HG02678 (cell line): ENCODE measurements around the gene ERAP2.

Source experiments
- ATAC-seq: cut with Tn5 transposase; IDR thresholded peaks from one replicate; pipeline ENCODE4 v1.9.1; 2021; ENCODE audit warnings: mild to moderate bottlenecking, moderate library complexity; ENCODE audit not compliant: unreplicated experiment

ERAP2 gene

DNA sequence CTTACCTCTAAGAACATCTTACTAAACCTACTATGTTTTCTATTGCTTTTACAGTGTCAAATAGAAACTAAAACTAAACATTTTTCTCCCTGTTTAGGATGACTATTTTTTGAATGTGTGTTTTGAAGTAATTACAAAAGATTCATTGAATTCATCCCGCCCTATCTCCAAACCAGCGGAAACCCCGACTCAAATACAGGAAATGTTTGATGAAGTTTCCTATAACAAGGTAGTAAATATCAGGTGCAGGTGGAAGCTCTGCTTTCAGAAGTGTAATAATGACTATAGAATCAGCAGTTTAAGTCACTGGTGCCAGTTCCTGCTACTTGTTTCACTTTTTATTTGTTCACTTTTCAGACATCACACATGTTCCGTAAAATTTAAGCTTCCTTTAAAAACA is 20.0 kb downstream of the ERAP2 start:
- peak; percentile 55 for ATAC-seq

DNA sequence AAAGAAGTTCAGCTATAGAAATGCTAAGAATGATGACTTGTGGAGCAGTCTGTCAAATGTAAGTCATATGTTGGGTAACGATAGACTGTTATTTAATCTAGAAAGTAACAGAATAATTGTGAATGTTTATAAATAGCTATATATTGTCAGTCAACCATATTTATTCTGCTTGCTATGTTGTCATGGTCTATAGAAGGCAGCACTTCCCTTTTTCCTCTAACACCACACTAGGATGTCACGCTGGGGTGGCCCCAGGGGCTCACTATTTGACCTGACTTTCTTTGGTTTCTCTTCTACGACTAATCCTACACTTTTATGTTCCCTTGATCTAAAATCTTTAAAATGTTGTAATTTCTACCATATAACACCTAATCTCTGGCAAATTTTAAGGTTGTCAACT is 20.5 kb downstream of the ERAP2 start:
- ATAC-seq: peak; percentile 95

- no peak for ATAC-seq
Observed at GRCh38 chr5:96901384-96901783, 25.1 kb downstream of the ERAP2 start.

DNA sequence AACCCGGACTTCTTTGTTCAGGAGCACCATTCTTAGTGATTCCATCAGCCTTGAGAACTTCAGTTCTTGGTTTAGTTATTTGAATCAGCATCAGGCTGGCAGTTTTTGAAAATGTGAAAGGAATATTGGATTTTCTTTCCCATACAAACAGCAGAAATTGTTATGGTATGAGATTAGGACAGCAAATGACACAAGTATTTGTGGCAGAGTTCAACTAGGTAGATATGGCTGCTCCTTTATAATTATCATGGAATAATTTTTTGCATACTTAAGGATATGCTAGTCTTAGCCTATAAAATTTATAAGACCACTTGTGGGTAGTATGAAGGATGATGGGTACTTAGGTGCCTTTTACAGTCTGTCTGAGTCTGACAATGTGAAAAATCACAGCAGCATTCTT is 25.5 kb downstream of the ERAP2 start:
- no peak for ATAC-seq

DNA sequence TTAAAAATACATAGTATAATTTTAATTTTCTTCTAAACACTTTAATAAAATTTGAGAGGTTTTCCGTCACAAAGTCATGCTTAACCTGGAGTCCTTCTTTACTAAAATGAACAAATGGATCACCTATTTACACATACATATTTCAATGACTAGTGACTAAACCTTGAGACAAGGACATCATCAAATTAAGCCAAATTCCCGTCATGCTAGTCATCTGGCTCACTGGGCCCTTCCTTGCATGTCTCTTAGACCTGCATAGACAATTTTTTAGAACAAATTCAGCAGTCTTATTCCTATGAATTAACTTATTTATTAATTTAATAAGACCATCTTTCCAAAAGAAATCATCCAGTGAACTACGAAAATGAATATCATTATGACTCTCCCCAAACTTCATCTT is 26.6 kb downstream of the ERAP2 start:
- no peak for ATAC-seq

DNA sequence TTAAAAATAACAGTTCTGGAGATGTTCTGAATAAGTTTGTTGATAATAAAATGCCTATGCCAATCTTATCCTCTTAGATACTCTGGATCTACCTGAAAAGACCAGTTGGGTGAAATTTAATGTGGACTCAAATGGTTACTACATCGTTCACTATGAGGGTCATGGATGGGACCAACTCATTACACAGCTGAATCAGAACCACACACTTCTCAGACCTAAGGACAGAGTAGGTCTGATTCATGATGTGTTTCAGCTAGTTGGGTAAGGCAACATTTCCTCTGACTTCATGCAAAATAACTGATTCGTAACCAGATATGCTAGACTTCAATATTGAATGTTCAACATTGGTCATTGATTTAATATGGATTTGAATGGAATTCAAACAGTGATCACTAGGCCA is 27.0 kb downstream of the ERAP2 start:
- no peak for ATAC-seq

- ATAC-seq: no peak
Observed at GRCh38 chr5:96904054-96904931, 28.0 kb downstream of the ERAP2 start.

DNA sequence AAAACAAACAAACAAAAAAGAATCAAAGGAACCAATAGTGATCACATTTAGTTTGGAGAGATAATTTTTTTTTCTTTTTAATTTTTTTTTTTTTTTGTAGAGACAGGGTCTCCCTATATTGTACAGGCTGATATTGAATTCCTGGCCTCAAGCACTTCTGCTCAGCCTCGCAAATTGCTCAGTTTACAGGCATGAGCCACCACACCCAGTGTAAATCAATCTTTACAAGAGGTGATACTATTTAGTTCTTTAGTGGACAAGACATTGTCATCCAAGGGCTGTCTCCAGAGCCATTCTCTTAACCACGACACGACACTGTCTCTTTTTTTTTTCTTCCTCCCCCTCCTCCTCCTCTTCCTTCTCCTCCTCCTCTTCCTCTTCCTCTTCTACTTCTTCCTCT is 29.6 kb downstream of the ERAP2 start:
- ATAC-seq: no peak

DNA sequence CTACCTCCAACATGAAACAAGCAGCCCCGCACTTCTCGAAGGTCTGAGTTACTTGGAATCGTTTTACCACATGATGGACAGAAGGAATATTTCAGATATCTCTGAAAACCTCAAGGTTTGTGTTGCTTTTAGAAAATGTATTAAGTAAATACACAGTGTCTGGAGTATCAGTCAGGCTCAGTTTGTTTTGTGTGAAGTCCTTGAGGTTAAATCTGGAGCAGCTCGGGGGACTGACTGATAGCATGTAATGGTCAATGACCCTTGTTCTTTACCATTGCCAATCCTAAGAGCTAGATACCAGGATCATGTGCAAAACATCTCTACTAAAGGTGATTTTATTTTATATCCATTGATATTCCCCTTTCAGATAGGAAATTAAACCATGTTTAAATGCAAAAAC is 32.7 kb downstream of the ERAP2 start:
- ATAC-seq: no peak

DNA sequence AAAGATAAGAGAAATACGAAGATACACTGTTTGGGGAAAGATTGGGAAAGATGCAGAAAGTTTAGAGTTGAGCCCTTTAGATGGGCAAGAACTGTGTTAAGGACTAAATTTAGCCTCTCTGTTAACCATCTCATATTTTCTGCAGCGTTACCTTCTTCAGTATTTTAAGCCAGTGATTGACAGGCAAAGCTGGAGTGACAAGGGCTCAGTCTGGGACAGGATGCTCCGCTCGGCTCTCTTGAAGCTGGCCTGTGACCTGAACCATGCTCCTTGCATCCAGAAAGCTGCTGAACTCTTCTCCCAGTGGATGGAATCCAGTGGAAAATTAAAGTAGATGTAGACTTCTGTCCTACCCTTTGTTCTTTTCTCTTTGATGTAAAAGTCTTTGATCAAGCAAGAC is 33.1 kb downstream of the ERAP2 start:
- no peak for ATAC-seq

DNA sequence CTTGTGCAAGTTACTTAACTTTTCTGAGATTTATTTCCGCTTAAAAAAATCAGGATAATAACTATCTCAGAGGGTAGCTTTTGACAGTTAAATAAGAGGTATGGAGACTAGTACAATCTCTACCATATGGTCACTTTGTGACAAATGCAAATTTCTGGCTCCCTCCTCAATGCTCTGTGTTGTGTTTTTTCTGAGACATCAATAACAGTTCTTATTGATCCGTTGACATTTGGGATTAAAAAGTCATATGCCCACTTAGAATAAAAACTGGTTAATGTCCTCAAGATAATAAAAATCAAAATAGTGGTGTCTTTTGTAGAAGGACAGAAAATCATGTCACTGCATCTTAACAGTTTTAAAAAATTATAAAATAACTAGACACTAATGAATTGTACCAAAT is 34.8 kb downstream of the ERAP2 start:
- no peak for ATAC-seq

DNA sequence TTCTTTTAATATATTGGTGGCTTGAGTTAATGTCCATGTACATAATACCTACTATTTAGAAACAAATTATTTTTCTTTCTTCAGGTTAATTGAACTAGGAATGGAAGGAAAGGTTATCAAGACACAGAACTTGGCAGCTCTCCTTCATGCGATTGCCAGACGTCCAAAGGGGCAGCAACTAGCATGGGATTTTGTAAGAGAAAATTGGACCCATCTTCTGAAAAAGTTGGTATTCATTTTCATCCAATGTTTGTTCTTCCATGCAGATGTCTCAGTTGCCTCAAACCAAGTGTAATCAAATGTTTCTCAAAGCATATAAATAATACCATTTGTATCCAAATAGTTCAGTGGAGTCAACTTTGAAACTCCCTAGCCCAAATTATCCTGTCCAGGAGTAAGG is 36.9 kb downstream of the ERAP2 start:
- ATAC-seq: no peak

GRCh38 chr5:96919754-96920197 is 43.5 kb downstream of the ERAP2 start:
- ATAC-seq: peak; percentile 72

DNA sequence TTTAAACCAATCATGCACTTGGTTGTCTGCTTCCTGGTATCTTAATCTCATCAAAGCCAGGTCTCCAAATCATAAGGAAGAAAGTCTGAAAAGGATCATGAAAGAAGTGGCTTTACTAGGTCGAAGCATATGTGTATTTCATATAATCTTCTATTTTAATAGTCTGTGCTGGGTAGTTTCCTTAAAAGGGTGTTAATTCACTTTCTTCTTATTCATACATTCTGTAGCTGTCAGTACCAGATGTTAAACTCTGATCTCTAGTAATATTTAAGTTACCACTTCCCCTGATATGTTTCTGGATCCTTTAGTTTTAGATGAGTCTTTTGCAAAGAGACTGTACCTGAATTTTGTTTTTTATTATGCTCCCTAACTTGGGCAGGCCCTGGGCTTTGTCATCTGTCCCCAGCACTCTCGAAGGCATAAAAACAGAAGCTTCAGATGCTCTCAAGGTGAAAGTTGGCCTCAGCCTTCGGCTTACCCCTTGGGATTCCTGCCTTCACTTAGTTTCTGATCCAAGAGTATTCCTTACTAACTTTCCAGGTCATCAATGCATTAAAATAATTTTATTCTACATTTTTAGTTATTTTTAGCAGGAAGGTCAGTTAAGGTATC is 44.5 kb downstream of the ERAP2 start:
- ATAC-seq: no peak

- no peak for ATAC-seq
Observed at GRCh38 chr5:96922499-96923244, 46.4 kb downstream of the ERAP2 start.

GRCh38 chr5:96924016-96924443 is 47.7 kb downstream of the ERAP2 start:
- ATAC-seq: no peak

DNA sequence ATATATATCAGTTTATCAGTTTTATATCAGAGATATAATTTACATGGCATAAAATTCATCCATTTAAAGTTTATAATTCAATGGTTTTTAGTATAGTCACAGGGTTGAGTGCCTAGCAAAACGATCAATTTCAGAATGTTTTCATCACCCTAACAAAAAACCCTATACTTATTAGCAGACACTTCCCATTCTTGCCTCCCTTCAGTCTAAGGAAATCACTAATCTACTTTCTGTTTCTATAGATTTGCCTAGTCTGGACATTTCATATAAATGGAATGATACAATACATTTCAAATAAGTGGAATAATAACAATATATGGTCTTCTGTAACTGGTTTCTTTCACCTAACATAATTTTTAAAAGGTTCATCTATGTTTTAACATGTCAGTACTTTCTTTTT is 50.0 kb downstream of the ERAP2 start:
- ATAC-seq: no peak

DNA sequence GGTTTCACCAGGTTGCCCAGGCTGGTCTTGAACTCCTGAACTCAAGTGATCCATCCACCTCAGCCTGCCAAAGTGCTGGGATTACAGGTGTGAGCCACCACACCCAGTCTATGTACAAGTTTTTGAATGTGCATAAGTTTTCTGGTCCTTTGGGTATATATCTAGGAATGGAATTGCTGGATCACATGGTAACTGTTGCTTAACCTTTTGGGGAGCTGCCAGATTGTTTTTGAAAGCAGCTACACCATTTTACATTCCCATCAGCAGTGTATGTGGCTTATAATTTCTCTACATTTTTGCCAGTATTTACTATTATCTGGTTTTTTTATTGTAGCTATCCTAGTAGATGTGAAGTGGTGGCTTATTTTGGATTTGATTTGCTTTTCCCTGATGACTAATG is 50.7 kb downstream of the ERAP2 start:
- no peak for ATAC-seq

GRCh38 chr5:96928931-96929708 is 52.8 kb downstream of the ERAP2 start:
- ATAC-seq: no peak

GRCh38 chr5:96930058-96930457 is 53.8 kb downstream of the ERAP2 start:
- ATAC-seq: no peak

- ATAC-seq: no peak
Observed at GRCh38 chr5:96930589-96930988, 54.3 kb downstream of the ERAP2 start.
